GM23338 (cell line): Measurements from ENCODE around the gene C2orf92. TPM values are rescaled to one million over a fixed set of nuclear protein-coding genes. Genes with fewer than 3 reads are reported as not detected.

Source experiments
- ATAC-seq: fragments of 200-7000 bp; cut with Tn5 transposase; 3 replicates; pipeline ENCODE4 v1.9.1; 2020
- DNase-seq: peaks from one replicate; pipeline ENCODE4 v3.0.0-alpha.2; 2015; ENCODE audit warnings: low spot score
- H2AFZ ChIP-seq: fragments of 200-600 bp; sonication (generic); 2 replicates; pipeline ENCODE4 v1.8.0; 2016; ENCODE audit warnings: antibody characterized with exemption, mild to moderate bottlenecking, moderate library complexity
- H3F3A ChIP-seq: fragments of 200-600 bp; sonication (generic); replicated peaks from 2 replicates; pipeline ENCODE4 v1.8.0; 2017; ENCODE audit warnings: antibody characterized with exemption, mixed run types, low read depth
- H3K27ac ChIP-seq: fragments of 200-600 bp; sonication (generic); 2 replicates; pipeline ENCODE4 v1.6.1; 2016; ENCODE audit warnings: low read depth
- H3K27me3 ChIP-seq: fragments of 200-600 bp; sonication (generic); 2 replicates; pipeline ENCODE4 v1.8.0; 2016; ENCODE audit warnings: mild to moderate bottlenecking, mixed run types, moderate library complexity; ENCODE audit not compliant: insufficient read depth
- H3K36me3 ChIP-seq: fragments of 200-600 bp; sonication (generic); 2 replicates; pipeline ENCODE4 v1.8.0; 2016; ENCODE audit warnings: mild to moderate bottlenecking; ENCODE audit not compliant: insufficient read depth
- H3K4me1 ChIP-seq: fragments of 200-600 bp; sonication (generic); 2 replicates; pipeline ENCODE4 v1.8.0; 2016; ENCODE audit warnings: mild to moderate bottlenecking, moderate library complexity; ENCODE audit not compliant: insufficient read depth
- H3K4me2 ChIP-seq: fragments of 200-600 bp; sonication (generic); 2 replicates; pipeline ENCODE4 v1.7.1; 2017; ENCODE audit warnings: mixed run types
- H3K4me3 ChIP-seq: fragments of 200-600 bp; sonication (generic); 2 replicates; pipeline ENCODE4 v1.6.1; 2016; ENCODE audit warnings: mixed run types
- H3K79me2 ChIP-seq: fragments of 200-600 bp; sonication (generic); replicated peaks from 2 replicates; pipeline ENCODE4 v1.8.0; 2017; ENCODE audit warnings: mild to moderate bottlenecking; ENCODE audit not compliant: insufficient read depth
- H3K9me2 ChIP-seq: fragments of 200-600 bp; sonication (generic); 2 replicates; pipeline ENCODE4 v1.8.0; 2017; ENCODE audit not compliant: insufficient read depth
- H4K20me1 ChIP-seq: fragments of 200-600 bp; sonication (generic); replicated peaks from 2 replicates; pipeline ENCODE4 v1.8.0; 2017; ENCODE audit warnings: mild to moderate bottlenecking; ENCODE audit not compliant: insufficient read depth
- H3K27ac Mint-ChIP-seq: 2 replicates; pipeline ENCODE4 v1.8.0; 2020; ENCODE audit warnings: inconsistent platforms, mild to moderate bottlenecking, moderate library complexity, mixed read lengths
- H3K27me3 Mint-ChIP-seq: 3 replicates; pipeline ENCODE4 v1.8.0; 2022; ENCODE audit warnings: low read depth, mild to moderate bottlenecking, moderate library complexity, mixed read lengths, inconsistent platforms; ENCODE audit not compliant: insufficient read depth, poor library complexity
- H3K36me3 Mint-ChIP-seq: 3 replicates; pipeline ENCODE4 v1.8.0; 2021; ENCODE audit warnings: low read depth, mild to moderate bottlenecking, inconsistent platforms, moderate library complexity, mixed read lengths
- H3K4me1 Mint-ChIP-seq: 3 replicates; pipeline ENCODE4 v1.8.0; 2020; ENCODE audit warnings: mild to moderate bottlenecking, inconsistent platforms, mixed read lengths
- H3K4me3 Mint-ChIP-seq: 3 replicates; pipeline ENCODE4 v1.8.0; 2021; ENCODE audit warnings: moderate library complexity, mild to moderate bottlenecking, inconsistent platforms, mixed read lengths
- H3K9me3 Mint-ChIP-seq: 3 replicates; pipeline ENCODE4 v1.8.0; 2020; ENCODE audit warnings: moderate library complexity, mild to moderate bottlenecking, inconsistent platforms, mixed read lengths
- CREB1 ChIP-seq: fragments of 250-450 bp; sonication (Bioruptor Pico); IDR thresholded peaks from 2 replicates; pipeline ENCODE4 v1.5.0; 2020; ENCODE audit warnings: low read depth, mild to moderate bottlenecking, moderate library complexity
- EZH2 ChIP-seq: fragments of 200-600 bp; sonication (generic); IDR thresholded peaks from one replicate; pipeline ENCODE4 v1.8.0; 2017; ENCODE audit warnings: antibody characterized with exemption, mild to moderate bottlenecking, low read depth; ENCODE audit not compliant: unreplicated experiment
- EZH2phosphoT487 ChIP-seq: fragments of 200-600 bp; sonication (generic); IDR thresholded peaks from one replicate; pipeline ENCODE4 v1.8.1; 2018; ENCODE audit warnings: antibody characterized with exemption; ENCODE audit not compliant: unreplicated experiment
- JUNB ChIP-seq: IDR thresholded peaks from one replicate; pipeline ENCODE4 v1.6.1; 2016; ENCODE audit warnings: antibody characterized with exemption; ENCODE audit not compliant: unreplicated experiment
- NANOG ChIP-seq: IDR thresholded peaks from 2 replicates; pipeline ENCODE4 v1.6.1; 2016; ENCODE audit warnings: antibody characterized with exemption, borderline replicate concordance
- POLR2AphosphoS5 ChIP-seq: IDR thresholded peaks from 2 replicates; pipeline ENCODE4 v1.6.1; 2016; ENCODE audit warnings: antibody characterized with exemption, low read depth
- STAT1 ChIP-seq: IDR thresholded peaks from one replicate; pipeline ENCODE4 v1.6.1; 2016; ENCODE audit warnings: antibody characterized with exemption; ENCODE audit not compliant: unreplicated experiment
- ZNF114 ChIP-seq: fragments of 250-450 bp; sonication (Bioruptor Pico); IDR thresholded peaks from 2 replicates; pipeline ENCODE4 v1.5.0; 2020; ENCODE audit warnings: mild to moderate bottlenecking, moderate library complexity
- polyA plus RNA-seq: library from polyadenylated mRNA; unstranded; fragments of >200 nt; fragmentation: Nextera tagmentation; extraction: Ambion mirVana; gene quantifications from 2 replicates; pipeline ENCODE4 v1.2.1, GENCODE V29; 2016
- total RNA-seq: library from RNA; depleted of rRNA; stranded (reverse); fragments of >200 nt; shearing (Covaris generic); gene quantifications from 2 replicates; pipeline ENCODE4 v1.2.3, GENCODE V29; 2014
- TF ChIP-seq, protein P1 (sequence below): IDR thresholded peaks from 2 replicates; pipeline ENCODE4 v1.6.1; 2016; ENCODE audit warnings: antibody characterized with exemption
- TF ChIP-seq, protein P2 (sequence below), 2 experiments: fragments of 200-600 bp in 1 of 2; sonication (generic) in 1 of 2; conservative IDR thresholded peaks; 2 replicates each; pipeline versions ENCODE4 v1.5.1 to v1.6.1; 2016 to 2017; ENCODE audit warnings: antibody characterized with exemption in 2 of 2, low read depth in 2 of 2, mild to moderate bottlenecking in 2 of 2, moderate library complexity in 1 of 2
- TF ChIP-seq, protein P3 (sequence below): IDR thresholded peaks from one replicate; pipeline ENCODE4 v1.6.1; 2018; ENCODE audit warnings: antibody characterized with exemption; ENCODE audit not compliant: unreplicated experiment

C2orf92 gene
- total and polyA plus RNA-seq, 2 experiments from 2014 or later: 1.7 to 2.6 TPM

DNA sequence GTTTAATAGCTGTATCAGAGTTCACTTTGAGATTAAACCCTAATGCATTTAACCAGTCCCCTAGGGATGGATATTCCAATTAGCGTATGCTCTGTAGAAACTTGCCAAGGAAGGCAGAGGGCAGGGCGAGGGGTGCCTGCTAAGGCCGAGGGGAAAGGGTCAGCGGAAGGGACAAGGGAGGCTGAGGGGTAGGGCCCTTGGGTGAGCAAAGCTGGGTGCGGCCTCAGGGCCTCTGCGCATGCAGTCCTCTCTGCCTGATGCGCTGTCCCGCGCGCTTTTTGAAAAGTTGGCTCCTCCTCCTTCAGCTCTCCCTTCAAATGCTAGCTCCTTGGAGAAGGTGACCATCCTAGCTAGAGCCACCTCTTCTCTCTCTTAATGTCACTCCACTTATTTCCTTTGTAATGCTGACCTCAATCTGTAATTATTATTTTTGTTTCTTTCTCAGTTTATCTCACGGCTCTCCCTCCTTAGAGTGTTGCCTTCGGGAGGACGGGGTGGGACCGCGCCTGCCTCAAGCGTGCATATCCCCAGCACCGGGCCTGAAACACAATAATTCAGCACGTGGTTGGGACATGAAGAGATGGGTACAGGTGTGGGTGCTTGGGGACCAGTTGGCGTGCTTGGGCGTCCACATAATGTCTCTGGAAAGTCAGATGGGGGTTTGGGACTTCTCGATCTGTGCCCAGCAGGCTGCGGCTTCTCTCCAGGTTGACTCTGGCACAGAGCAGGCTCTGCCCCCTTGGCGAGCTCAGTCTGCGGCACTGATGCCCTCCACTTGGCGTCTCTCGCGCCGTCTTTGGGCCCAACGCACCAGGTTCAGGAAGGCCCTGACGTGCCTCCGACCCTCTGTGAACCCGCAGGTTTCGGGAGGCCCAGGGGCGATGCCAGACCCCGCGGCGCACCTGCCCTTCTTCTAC, 53.9 kb downstream of the C2orf92 start (continued):
- TF ChIP-seq, protein P1, sequence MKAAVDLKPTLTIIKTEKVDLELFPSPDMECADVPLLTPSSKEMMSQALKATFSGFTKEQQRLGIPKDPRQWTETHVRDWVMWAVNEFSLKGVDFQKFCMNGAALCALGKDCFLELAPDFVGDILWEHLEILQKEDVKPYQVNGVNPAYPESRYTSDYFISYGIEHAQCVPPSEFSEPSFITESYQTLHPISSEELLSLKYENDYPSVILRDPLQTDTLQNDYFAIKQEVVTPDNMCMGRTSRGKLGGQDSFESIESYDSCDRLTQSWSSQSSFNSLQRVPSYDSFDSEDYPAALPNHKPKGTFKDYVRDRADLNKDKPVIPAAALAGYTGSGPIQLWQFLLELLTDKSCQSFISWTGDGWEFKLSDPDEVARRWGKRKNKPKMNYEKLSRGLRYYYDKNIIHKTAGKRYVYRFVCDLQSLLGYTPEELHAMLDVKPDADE: no peak
- no peak for TF ChIP-seq STAT1
- no peak for TF ChIP-seq JUNB
- no peak for TF ChIP-seq NANOG
- TF ChIP-seq ZNF114: no peak
- no peak for TF ChIP-seq EZH2
- TF ChIP-seq POLR2AphosphoS5: no peak
- no peak for TF ChIP-seq EZH2phosphoT487
- TF ChIP-seq, protein P2, sequence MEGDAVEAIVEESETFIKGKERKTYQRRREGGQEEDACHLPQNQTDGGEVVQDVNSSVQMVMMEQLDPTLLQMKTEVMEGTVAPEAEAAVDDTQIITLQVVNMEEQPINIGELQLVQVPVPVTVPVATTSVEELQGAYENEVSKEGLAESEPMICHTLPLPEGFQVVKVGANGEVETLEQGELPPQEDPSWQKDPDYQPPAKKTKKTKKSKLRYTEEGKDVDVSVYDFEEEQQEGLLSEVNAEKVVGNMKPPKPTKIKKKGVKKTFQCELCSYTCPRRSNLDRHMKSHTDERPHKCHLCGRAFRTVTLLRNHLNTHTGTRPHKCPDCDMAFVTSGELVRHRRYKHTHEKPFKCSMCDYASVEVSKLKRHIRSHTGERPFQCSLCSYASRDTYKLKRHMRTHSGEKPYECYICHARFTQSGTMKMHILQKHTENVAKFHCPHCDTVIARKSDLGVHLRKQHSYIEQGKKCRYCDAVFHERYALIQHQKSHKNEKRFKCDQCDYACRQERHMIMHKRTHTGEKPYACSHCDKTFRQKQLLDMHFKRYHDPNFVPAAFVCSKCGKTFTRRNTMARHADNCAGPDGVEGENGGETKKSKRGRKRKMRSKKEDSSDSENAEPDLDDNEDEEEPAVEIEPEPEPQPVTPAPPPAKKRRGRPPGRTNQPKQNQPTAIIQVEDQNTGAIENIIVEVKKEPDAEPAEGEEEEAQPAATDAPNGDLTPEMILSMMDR (conservative IDR thresholded peaks at IDR 0.05; ENCODE audit: low read depth in 2 of 2): no peak
- TF ChIP-seq CREB1 (CRISPR knock-in tag): no peak

DNA sequence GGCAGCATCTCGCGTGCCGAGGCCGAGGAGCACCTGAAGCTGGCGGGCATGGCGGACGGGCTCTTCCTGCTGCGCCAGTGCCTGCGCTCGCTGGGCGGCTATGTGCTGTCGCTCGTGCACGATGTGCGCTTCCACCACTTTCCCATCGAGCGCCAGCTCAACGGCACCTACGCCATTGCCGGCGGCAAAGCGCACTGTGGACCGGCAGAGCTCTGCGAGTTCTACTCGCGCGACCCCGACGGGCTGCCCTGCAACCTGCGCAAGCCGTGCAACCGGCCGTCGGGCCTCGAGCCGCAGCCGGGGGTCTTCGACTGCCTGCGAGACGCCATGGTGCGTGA, 54.5 kb downstream of the C2orf92 start:
- H4K20me1 ChIP-seq: no peaks in the 10 kb centered on the region
- no peaks in the 10 kb centered on the region for H3K9me2 ChIP-seq
- no peaks in the 10 kb centered on the region for H3K27me3 ChIP-seq
- no peak overlapping the region for H3K27ac ChIP-seq
- TF ChIP-seq, protein P2 (conservative IDR thresholded peaks at IDR 0.05; ENCODE audit: low read depth in 2 of 2): no peak
- TF ChIP-seq CREB1 (CRISPR knock-in tag) (no peak), NANOG (no peak), ZNF114 (no peak)
- TF ChIP-seq, protein P3, sequence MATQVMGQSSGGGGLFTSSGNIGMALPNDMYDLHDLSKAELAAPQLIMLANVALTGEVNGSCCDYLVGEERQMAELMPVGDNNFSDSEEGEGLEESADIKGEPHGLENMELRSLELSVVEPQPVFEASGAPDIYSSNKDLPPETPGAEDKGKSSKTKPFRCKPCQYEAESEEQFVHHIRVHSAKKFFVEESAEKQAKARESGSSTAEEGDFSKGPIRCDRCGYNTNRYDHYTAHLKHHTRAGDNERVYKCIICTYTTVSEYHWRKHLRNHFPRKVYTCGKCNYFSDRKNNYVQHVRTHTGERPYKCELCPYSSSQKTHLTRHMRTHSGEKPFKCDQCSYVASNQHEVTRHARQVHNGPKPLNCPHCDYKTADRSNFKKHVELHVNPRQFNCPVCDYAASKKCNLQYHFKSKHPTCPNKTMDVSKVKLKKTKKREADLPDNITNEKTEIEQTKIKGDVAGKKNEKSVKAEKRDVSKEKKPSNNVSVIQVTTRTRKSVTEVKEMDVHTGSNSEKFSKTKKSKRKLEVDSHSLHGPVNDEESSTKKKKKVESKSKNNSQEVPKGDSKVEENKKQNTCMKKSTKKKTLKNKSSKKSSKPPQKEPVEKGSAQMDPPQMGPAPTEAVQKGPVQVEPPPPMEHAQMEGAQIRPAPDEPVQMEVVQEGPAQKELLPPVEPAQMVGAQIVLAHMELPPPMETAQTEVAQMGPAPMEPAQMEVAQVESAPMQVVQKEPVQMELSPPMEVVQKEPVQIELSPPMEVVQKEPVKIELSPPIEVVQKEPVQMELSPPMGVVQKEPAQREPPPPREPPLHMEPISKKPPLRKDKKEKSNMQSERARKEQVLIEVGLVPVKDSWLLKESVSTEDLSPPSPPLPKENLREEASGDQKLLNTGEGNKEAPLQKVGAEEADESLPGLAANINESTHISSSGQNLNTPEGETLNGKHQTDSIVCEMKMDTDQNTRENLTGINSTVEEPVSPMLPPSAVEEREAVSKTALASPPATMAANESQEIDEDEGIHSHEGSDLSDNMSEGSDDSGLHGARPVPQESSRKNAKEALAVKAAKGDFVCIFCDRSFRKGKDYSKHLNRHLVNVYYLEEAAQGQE: no peak
- H2AFZ ChIP-seq: peak overlapping the region; percentile 63; the same call in 1 of the 2 replicates
- DNase-seq: no peak
- H3K36me3 Mint-ChIP-seq: no peaks in the 10 kb centered on the region; the same call in 2 of the 3 replicates
- no peaks in the 10 kb centered on the region for H3K9me3 Mint-ChIP-seq
- peaks cover 17% of the 10 kb centered on the region for H3K4me1 ChIP-seq
- no peak for ATAC-seq
- H3K27me3 Mint-ChIP-seq: peaks cover 2% of the 10 kb centered on the region
- H3K27ac Mint-ChIP-seq: no peak overlapping the region
- H3K4me3 ChIP-seq: no peak overlapping the region
- H3K4me3 Mint-ChIP-seq: no peak overlapping the region
- no peaks in the 10 kb centered on the region for H3K79me2 ChIP-seq
- H3F3A ChIP-seq: no peaks in the 10 kb centered on the region
- peaks cover 17% of the 10 kb centered on the region for H3K4me1 Mint-ChIP-seq
- no peak overlapping the region for H3K4me2 ChIP-seq
- no peaks in the 10 kb centered on the region for H3K36me3 ChIP-seq
